Measurements from ENCODE around the gene XPR1.
A peak's percentile ranks its signal among the peaks of the same experiment; 100 is the strongest.
"Not testable (repeated sequence)": the region's sequence is repeated elsewhere in the genome, so short reads cannot be mapped to it uniquely, and the experiment has no call there.

XPR1 gene

GRCh38 chr1:180845352-180845751, 213.5 kb downstream of the XPR1 start:
- DNase-seq, result no peak

GRCh38 chr1:180848191-180848590, 216.4 kb downstream of the XPR1 start:
- DNase-seq, result no peak

GRCh38 chr1:180849031-180849775, 217.4 kb downstream of the XPR1 start:
- no peak for DNase-seq

- DNase-seq, result no peak
Measured at GRCh38 chr1:180851995-180852887, 220.4 kb downstream of the XPR1 start.

DNA sequence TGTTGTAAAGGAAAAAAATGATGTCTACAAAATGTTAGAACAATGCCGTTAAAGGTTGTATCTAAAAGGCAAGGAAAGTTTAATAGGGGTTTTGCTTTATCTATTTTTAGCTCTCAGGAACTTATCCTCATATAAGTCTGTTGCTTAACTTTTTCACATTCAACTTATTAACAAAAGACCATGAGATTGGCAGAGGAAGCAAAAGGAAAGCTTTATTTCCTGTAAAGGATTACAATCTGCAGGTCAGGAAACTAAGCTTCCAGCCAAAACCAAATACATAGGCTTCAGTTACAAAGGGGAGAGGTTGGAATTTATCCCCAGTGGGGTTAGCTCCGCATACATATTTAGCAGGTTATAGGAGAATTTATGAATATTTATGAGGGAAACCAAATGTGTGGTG, 222.2 kb downstream of the XPR1 start:
- DNase-seq, result no peak

GRCh38 chr1:180854456-180854855, 222.6 kb downstream of the XPR1 start:
- DNase-seq, result no peak

- not testable (repeated sequence) for DNase-seq
Measured at GRCh38 chr1:180857947-180858725, 226.3 kb downstream of the XPR1 start.

GRCh38 chr1:180859306-180859705, 227.5 kb downstream of the XPR1 start:
- DNase-seq, result no peak

DNA sequence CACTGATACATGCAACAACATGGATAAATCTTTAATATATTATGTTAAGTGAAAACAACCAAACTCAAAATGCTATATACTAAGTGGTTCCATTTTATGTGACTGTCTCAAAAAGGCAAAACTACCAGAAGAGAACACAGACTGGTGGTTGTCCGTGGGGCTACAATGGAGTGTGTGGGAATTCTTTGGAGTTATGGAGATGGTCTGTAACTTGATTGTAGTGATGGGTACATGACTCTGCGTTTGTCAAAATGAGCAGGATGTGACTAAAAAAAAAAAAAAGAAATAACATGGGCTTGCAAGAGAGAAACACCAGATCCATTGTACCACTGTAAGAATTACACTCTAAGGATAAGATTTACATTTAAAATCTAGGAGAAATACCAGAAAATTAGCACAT, 228.7 kb downstream of the XPR1 start:
- no peak for DNase-seq

GRCh38 chr1:180862305-180862704, 230.5 kb downstream of the XPR1 start:
- DNase-seq, result no peak

DNA sequence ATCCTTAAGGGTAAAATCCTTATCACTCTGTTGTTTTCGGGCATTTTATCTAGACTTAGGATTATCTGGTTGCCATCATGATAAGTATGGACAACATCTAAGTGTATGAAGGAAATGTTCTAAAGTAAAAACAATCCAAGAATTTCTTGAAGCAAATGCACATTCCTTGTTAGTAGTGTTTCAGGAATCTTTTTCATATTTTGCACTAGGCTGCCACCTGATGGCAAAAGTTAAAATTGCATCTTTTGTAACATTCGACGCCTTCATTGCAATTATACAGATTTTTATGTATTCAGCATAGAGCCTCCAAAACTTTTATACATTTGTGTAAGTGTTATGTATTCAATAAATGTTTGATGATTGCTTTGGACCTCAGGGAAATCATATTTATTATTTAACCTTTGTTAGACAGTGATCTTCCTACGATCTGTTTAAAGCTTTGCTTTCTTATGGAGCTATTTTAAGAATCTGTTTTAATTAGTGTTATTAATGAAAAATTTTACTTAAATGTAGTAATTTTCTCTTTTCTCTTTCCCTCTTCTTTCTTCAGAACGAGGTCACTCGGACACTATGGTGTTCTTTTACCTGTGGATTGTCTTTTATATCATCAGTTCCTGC, 231.4 kb downstream of the XPR1 start:
- DNase-seq, result peak; percentile 37

DNA sequence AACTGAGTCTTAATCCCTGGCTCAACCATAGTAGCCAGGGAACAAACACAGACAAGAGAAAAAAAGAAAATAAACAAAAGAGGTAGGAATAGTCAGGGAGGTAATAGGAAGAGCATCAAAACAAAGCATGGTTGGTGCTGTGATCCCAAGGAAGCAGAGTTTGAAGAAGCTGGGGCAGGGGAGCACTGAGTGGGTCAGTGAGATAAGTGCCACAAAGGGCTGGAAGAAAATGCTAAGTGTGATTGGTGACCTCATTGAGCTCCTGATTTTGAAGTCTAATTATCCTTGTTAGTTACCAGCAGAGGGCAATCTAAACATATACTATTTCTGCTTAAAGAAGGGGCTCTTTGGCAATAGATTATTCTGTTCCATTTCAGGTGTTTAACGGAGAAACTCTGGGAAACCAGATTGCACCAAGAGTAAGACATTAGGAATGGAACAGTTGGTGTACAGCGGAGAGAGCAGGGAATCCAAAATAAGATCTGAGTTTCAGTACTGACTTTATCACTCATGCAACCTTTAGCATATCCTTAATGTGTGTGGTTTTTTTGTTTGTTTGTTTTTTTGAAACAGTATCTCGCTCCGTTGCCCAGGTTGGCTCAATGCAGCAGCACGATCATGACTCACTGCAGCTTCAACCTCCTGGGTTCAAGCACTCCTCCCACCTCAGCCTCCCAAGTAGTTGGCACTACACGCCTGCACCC, 250.1 kb downstream of the XPR1 start:
- peak; percentile 35 for DNase-seq

- no peak for DNase-seq
Measured at GRCh38 chr1:180884588-180885300, 252.9 kb downstream of the XPR1 start.

GRCh38 chr1:180886338-180886737, 254.5 kb downstream of the XPR1 start:
- no peak for DNase-seq

DNA sequence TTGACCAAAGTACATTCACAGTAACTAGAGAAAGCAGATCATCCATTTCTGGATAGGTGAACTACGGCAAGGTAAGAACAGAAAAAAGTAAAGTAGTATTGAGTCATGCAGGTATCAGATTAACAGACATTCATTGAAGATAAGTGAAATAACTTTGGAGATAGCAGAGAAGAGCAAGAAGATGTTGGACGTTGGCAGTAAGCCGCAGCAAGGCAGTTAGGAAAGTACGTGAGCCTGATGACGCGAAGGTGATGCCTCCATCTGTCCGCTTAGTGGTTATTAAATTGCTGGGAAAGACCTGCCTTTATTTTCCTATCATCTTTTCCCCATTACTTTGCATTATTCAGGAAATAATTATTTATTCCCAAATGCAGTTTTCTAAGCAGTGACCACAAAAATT, 256.0 kb downstream of the XPR1 start:
- DNase-seq, result no peak

- DNase-seq, result no peak
Measured at GRCh38 chr1:180888870-180889269, 257.0 kb downstream of the XPR1 start.

GRCh38 chr1:180889325-180889724, 257.5 kb downstream of the XPR1 start:
- DNase-seq, result no peak

GRCh38 chr1:180892272-180892671, 260.4 kb downstream of the XPR1 start:
- DNase-seq, result no peak

- DNase-seq, result no peak
Measured at GRCh38 chr1:180892675-180893074, 260.9 kb downstream of the XPR1 start.

- no peak for DNase-seq
Measured at GRCh38 chr1:180893614-180894013, 261.8 kb downstream of the XPR1 start.

DNA sequence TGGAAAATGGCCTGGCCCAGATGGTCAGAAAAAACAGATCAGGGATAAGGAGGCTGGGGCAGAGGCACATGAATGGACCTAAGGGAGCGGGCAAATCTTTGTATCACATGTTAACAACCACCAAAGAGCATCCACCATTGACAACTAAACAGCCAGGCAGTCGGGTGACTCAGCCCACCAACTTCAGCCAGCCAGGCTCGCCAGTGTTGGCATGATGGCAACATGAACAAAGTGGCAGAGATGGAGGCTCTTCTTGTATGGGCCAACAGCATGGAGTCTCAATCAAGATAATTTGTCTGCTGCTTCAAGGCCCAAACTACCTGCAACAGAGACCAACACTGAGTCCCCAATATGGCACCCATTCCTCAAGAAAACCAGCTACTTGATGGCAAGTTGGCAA, 264.3 kb downstream of the XPR1 start:
- no peak for DNase-seq
